Peyer's patch (tissue), 4 donors: Measurements from ENCODE around the gene PTEN.

Source experiments
- CTCF ChIP-seq, 6 experiments: fragments of 450-650 bp in 4 of 6; fragments of 200-600 bp in 2 of 6; sonication (generic) in 1 of 6; IDR thresholded peaks; one replicate each; pipeline ENCODE4 v1.5.1; 2017 to 2019; ENCODE audit warnings: antibody characterized with exemption in 6 of 6, mild to moderate bottlenecking in 3 of 6, moderate library complexity in 1 of 6
- POLR2A ChIP-seq, 2 donors: fragments of 450-650 bp; IDR thresholded peaks; one replicate each; pipeline ENCODE4 v1.5.1; 2017; ENCODE audit warnings: antibody characterized with exemption in 2 of 2, mild to moderate bottlenecking in 2 of 2, moderate library complexity in 2 of 2

GRCh38 chr10:87952612-87953011 lies 89.2 kb downstream of the PTEN start:
- TF ChIP-seq CTCF (IDR thresholded peaks at IDR 0.05) (no peak), POLR2A (IDR thresholded peaks at IDR 0.05) (no peak)
